Measurements from ENCODE around the gene PTPRU.
"Not testable (repeated sequence)": the region's sequence is repeated elsewhere in the genome, so short reads cannot be mapped to it uniquely, and the experiment has no call there.

DNA sequence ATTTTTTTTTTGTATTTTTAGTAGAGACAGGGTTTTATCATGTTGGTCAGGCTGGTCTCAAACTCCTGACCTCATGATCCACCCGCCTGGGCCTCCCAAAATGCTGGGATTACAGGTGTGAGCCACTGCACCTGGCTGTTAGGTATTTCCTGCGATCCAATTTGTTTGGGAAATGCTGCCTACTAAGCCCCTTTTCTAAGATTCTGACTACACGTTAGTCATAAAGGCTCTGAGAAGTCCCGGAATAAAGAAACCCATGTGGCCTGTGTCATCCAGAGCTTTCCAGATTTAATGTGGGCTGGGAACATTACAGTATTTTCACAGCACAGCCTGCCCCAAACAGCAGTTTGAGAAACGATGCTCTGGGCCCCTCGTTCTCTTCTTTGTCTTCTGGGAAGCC lies 14.1 kb upstream of the PTPRU start:
- TF ChIP-seq CREB1 (IDR thresholded peaks at IDR 0.05); EP300 (IDR thresholded peaks at IDR 0.05; ENCODE audit: borderline replicate concordance in 1 of 2, low read depth in 2 of 2, low read length in 2 of 2); CTCF (IDR thresholded peaks at IDR 0.05; ENCODE audit: control extremely low read depth in 1 of 3, insufficient read depth in 1 of 3, low read depth in 1 of 3, low read length in 3 of 3); HDAC6 (IDR thresholded peaks at IDR 0.05; ENCODE audit: low read depth, low read length); RAD21 (IDR thresholded peaks at IDR 0.05 in 1 of 2, conservative IDR thresholded peaks at IDR 0.05 in 1 of 2; ENCODE audit: low read depth in 2 of 2, low read length in 2 of 2): not testable (repeated sequence)

Data from H1 (cell line).